GM23338 (cell line): ENCODE data around the gene CPT1C. TPM values are rescaled to one million over a fixed set of nuclear protein-coding genes. Genes with fewer than 3 reads are reported as not detected.

ENCODE experiments used
- ETS1 ChIP-seq: IDR thresholded peaks from 2 replicates; pipeline ENCODE4 v1.6.1; 2016; ENCODE audit warnings: antibody characterized with exemption
- POLR2AphosphoS5 ChIP-seq: IDR thresholded peaks from 2 replicates; pipeline ENCODE4 v1.6.1; 2016; ENCODE audit warnings: antibody characterized with exemption, low read depth
- ZNF462 ChIP-seq: fragments of 250-450 bp; sonication (Bioruptor Pico); IDR thresholded peaks from 2 replicates; pipeline ENCODE4 v1.5.0; 2020; ENCODE audit warnings: mild to moderate bottlenecking, moderate library complexity
- microRNA-seq: library from miRNA; unstranded; fragments of <30 nt; microRNA quantifications from one replicate; pipeline ENCODE4, GENCODE V29; 2017
- polyA plus RNA-seq: library from polyadenylated mRNA; unstranded; fragments of >200 nt; fragmentation: Nextera tagmentation; extraction: Ambion mirVana; gene quantifications from 2 replicates; pipeline ENCODE4 v1.2.1, GENCODE V29; 2016
- small RNA-seq: library from RNA; depleted of rRNA; stranded (forward); fragments of <200 nt; gene quantifications from one replicate; pipeline ENCODE3, GENCODE V24; 2014; ENCODE audit warnings: low replicate concordance
- total RNA-seq: library from RNA; depleted of rRNA; stranded (reverse); fragments of >200 nt; shearing (Covaris generic); gene quantifications from 2 replicates; pipeline ENCODE4 v1.2.3, GENCODE V29; 2014; rRNA removed

Gene CPT1C
- total and polyA plus RNA-seq, 2 experiments from 2014 or later: 63.4 to 77.3 TPM

- no peak for TF ChIP-seq ZNF462 (CRISPR knock-in tag)
- no peak for TF ChIP-seq POLR2AphosphoS5
- no peak for TF ChIP-seq ETS1
Observed at GRCh38 chr19:49763230-49763629, 72.3 kb downstream of the CPT1C start, which contains the start of gene TSKS (continued).

Small RNA genes within 50 kb of the gene (microRNA-seq; reads per million reads assigned to microRNA genes)
- not detected for gene MIR5088

Small RNA genes within 50 kb of the gene (small RNA-seq; reads per million reads assigned to genes)
- not detected for gene MIR5088

Other genes starting within 250 kb of the CPT1C start
- 0.90 and 1.6 TPM in 2 replicates for gene SLC17A7, start 249.6 kb upstream of the CPT1C start, total RNA-seq
- 1.5 TPM in 2 replicates for gene SLC17A7, start 249.6 kb upstream of the CPT1C start, polyA plus RNA-seq
- gene PIH1D1, start 239.3 kb upstream of the CPT1C start, total RNA-seq: 147 and 164 TPM in 2 replicates
- 93.6 and 103 TPM in 2 replicates for gene PIH1D1, start 239.3 kb upstream of the CPT1C start, polyA plus RNA-seq
- gene ALDH16A1, start 237.9 kb upstream of the CPT1C start, total RNA-seq: 57.3 and 62.3 TPM in 2 replicates
- gene ALDH16A1, start 237.9 kb upstream of the CPT1C start, polyA plus RNA-seq: 16.8 and 20.0 TPM in 2 replicates
- gene FLT3LG, start 216.9 kb upstream of the CPT1C start, total RNA-seq: 0.49 TPM in 1 of 2 replicates, not detected in the other
- gene FLT3LG, start 216.9 kb upstream of the CPT1C start, polyA plus RNA-seq: 1.8 and 3.3 TPM in 2 replicates
- gene RPL13A, start 203.5 kb upstream of the CPT1C start, total RNA-seq: 2,007 and 2,412 TPM in 2 replicates
- gene RPL13A, start 203.5 kb upstream of the CPT1C start, polyA plus RNA-seq: 2,105 and 2,261 TPM in 2 replicates
- 4,006 and 4,643 TPM in 2 replicates for gene RPS11, start 194.7 kb upstream of the CPT1C start, total RNA-seq
- 2,646 and 2,793 TPM in 2 replicates for gene RPS11, start 194.7 kb upstream of the CPT1C start, polyA plus RNA-seq
- 23.5 and 41.7 TPM in 2 replicates for gene FCGRT, start 178.5 kb upstream of the CPT1C start, total RNA-seq
- gene FCGRT, start 178.5 kb upstream of the CPT1C start, polyA plus RNA-seq: 62.3 and 66.8 TPM in 2 replicates
- 44.0 and 54.8 TPM in 2 replicates for gene RCN3, start 163.1 kb upstream of the CPT1C start, total RNA-seq
- gene RCN3, start 163.1 kb upstream of the CPT1C start, polyA plus RNA-seq: 40.2 and 45.8 TPM in 2 replicates
- 88.5 and 89.8 TPM in 2 replicates for gene NOSIP, start 110.6 kb upstream of the CPT1C start, total RNA-seq
- gene NOSIP, start 110.6 kb upstream of the CPT1C start, polyA plus RNA-seq: 141 and 143 TPM in 2 replicates
- 3.8 and 10.5 TPM in 2 replicates for gene PRRG2, start 109.8 kb upstream of the CPT1C start, total RNA-seq
- gene PRRG2, start 109.8 kb upstream of the CPT1C start, polyA plus RNA-seq: 2.0 and 2.3 TPM in 2 replicates
- 32.1 and 41.6 TPM in 2 replicates for gene PRR12, start 99.9 kb upstream of the CPT1C start, total RNA-seq
- gene PRR12, start 99.9 kb upstream of the CPT1C start, polyA plus RNA-seq: 8.6 and 10.3 TPM in 2 replicates
- gene RRAS, start 51.0 kb upstream of the CPT1C start, total RNA-seq: 6.1 and 9.3 TPM in 2 replicates
- gene RRAS, start 51.0 kb upstream of the CPT1C start, polyA plus RNA-seq: 30.0 and 31.0 TPM in 2 replicates
- 47.0 and 53.7 TPM in 2 replicates for gene SCAF1, start 48.9 kb upstream of the CPT1C start, total RNA-seq
- 19.7 and 20.2 TPM in 2 replicates for gene SCAF1, start 48.9 kb upstream of the CPT1C start, polyA plus RNA-seq
- gene IRF3, start 25.3 kb upstream of the CPT1C start, total RNA-seq: 89.3 and 164 TPM in 2 replicates
- gene IRF3, start 25.3 kb upstream of the CPT1C start, polyA plus RNA-seq: 57.4 and 72.4 TPM in 2 replicates
- 30.6 and 61.3 TPM in 2 replicates for gene BCL2L12, start 25.2 kb upstream of the CPT1C start, total RNA-seq
- 102 and 114 TPM in 2 replicates for gene BCL2L12, start 25.2 kb upstream of the CPT1C start, polyA plus RNA-seq
- 700 and 762 TPM in 2 replicates for gene PRMT1, start 13.8 kb upstream of the CPT1C start, total RNA-seq
- gene PRMT1, start 13.8 kb upstream of the CPT1C start, polyA plus RNA-seq: 587 and 590 TPM in 2 replicates
- 3.1 and 5.7 TPM in 2 replicates for gene ADM5, start 1.5 kb upstream of the CPT1C start, total RNA-seq
- 2.6 and 2.8 TPM in 2 replicates for gene ADM5, start 1.5 kb upstream of the CPT1C start, polyA plus RNA-seq
- not detected in 2 replicates for gene TSKS, start 72.2 kb downstream of the CPT1C start, total RNA-seq
- 0.82 and 0.99 TPM in 2 replicates for gene TSKS, start 72.2 kb downstream of the CPT1C start, polyA plus RNA-seq
- gene AP2A1, start 75.9 kb downstream of the CPT1C start, total RNA-seq: 110 and 129 TPM in 2 replicates
- 34.1 and 37.2 TPM in 2 replicates for gene AP2A1, start 75.9 kb downstream of the CPT1C start, polyA plus RNA-seq
- 25.7 and 34.8 TPM in 2 replicates for gene FUZ, start 122.2 kb downstream of the CPT1C start, total RNA-seq
- 24.3 TPM in 2 replicates for gene FUZ, start 122.2 kb downstream of the CPT1C start, polyA plus RNA-seq
- gene MED25, start 127.2 kb downstream of the CPT1C start, total RNA-seq: 47.1 and 58.6 TPM in 2 replicates
- gene MED25, start 127.2 kb downstream of the CPT1C start, polyA plus RNA-seq: 45.6 and 46.4 TPM in 2 replicates
- gene PTOV1, start 160.0 kb downstream of the CPT1C start, total RNA-seq: 194 and 209 TPM in 2 replicates
- 188 and 225 TPM in 2 replicates for gene PTOV1, start 160.0 kb downstream of the CPT1C start, polyA plus RNA-seq
- gene PNKP, start 176.5 kb downstream of the CPT1C start, total RNA-seq: 81.4 and 99.6 TPM in 2 replicates
- 109 and 112 TPM in 2 replicates for gene PNKP, start 176.5 kb downstream of the CPT1C start, polyA plus RNA-seq
- 15.7 and 21.5 TPM in 2 replicates for gene AKT1S1, start 186.2 kb downstream of the CPT1C start, total RNA-seq
- 28.0 and 28.6 TPM in 2 replicates for gene AKT1S1, start 186.2 kb downstream of the CPT1C start, polyA plus RNA-seq
- gene TBC1D17, start 186.6 kb downstream of the CPT1C start, total RNA-seq: 12.1 and 19.3 TPM in 2 replicates
- 39.5 and 43.1 TPM in 2 replicates for gene TBC1D17, start 186.6 kb downstream of the CPT1C start, polyA plus RNA-seq
- gene IL4I1, start 205.8 kb downstream of the CPT1C start, total RNA-seq: 0.50 and 0.69 TPM in 2 replicates
- gene IL4I1, start 205.8 kb downstream of the CPT1C start, polyA plus RNA-seq: 0.57 and 0.60 TPM in 2 replicates
- gene ATF5, start 238.1 kb downstream of the CPT1C start, total RNA-seq: 7.4 and 8.2 TPM in 2 replicates
- 9.6 and 10.3 TPM in 2 replicates for gene ATF5, start 238.1 kb downstream of the CPT1C start, polyA plus RNA-seq
- 87.7 and 99.4 TPM in 2 replicates for gene NUP62, start 238.4 kb downstream of the CPT1C start, total RNA-seq
- gene NUP62, start 238.4 kb downstream of the CPT1C start, polyA plus RNA-seq: 54.0 and 55.5 TPM in 2 replicates